Measurements from ENCODE around the gene UBE2F. TPM values are rescaled to one million over a fixed set of nuclear protein-coding genes. Genes with fewer than 3 reads are reported as not detected.
A peak's percentile ranks its signal among the peaks of the same experiment; 100 is the strongest.

UBE2F gene
- total RNA-seq, 1 donor from 2014 or later = 51.4 TPM

- H3K4me1 ChIP-seq = peaks cover 8% of the 10 kb centered on the region
- TF ChIP-seq, protein P1, sequence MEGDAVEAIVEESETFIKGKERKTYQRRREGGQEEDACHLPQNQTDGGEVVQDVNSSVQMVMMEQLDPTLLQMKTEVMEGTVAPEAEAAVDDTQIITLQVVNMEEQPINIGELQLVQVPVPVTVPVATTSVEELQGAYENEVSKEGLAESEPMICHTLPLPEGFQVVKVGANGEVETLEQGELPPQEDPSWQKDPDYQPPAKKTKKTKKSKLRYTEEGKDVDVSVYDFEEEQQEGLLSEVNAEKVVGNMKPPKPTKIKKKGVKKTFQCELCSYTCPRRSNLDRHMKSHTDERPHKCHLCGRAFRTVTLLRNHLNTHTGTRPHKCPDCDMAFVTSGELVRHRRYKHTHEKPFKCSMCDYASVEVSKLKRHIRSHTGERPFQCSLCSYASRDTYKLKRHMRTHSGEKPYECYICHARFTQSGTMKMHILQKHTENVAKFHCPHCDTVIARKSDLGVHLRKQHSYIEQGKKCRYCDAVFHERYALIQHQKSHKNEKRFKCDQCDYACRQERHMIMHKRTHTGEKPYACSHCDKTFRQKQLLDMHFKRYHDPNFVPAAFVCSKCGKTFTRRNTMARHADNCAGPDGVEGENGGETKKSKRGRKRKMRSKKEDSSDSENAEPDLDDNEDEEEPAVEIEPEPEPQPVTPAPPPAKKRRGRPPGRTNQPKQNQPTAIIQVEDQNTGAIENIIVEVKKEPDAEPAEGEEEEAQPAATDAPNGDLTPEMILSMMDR (IDR thresholded peaks at IDR 0.05) = no peak
- peaks cover 18% of the 10 kb centered on the region for H3K36me3 ChIP-seq
- H3K27ac ChIP-seq = no peak overlapping the region
- H3K4me3 ChIP-seq = no peak overlapping the region
- no peaks in the 10 kb centered on the region for H3K27me3 ChIP-seq
- no peaks in the 10 kb centered on the region for H3K9me3 ChIP-seq
- intact Hi-C loops (cut with DNase I) = no loop called here
- DNase-seq = peak; percentile 69
- ATAC-seq = peak; percentile 47
These were observed 29.3 kb downstream of the UBE2F start for GRCh38 chr2:237996021-237996593.

DNA sequence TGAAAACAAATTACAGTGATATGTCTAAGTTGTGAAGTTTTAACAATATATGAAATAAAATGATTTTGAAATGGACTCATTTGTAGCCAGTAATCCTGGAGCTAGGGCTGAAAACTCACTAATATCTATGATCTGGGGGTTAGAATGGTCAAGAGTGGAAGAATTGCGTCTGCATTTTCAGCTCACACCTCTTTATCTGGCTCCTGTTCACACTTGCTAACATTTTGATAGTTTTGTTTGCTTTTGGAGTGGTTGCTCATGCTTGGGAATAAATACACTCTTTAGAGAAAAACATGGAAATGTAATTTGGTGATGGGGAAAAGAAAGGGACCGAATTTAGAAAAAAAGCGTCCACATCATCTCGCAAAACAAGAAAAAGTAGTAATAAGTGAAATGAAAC is 30.7 kb downstream of the UBE2F start:
- no peak for ATAC-seq
- TF ChIP-seq, protein P1 (IDR thresholded peaks at IDR 0.05) = no peak
- no peak overlapping the region for H3K4me3 ChIP-seq
- no peak overlapping the region for H3K27ac ChIP-seq
- H3K4me1 ChIP-seq = peaks cover 8% of the 10 kb centered on the region
- H3K36me3 ChIP-seq = peaks cover 11% of the 10 kb centered on the region
- intact Hi-C loops (cut with DNase I) = no loop called here
- no peaks in the 10 kb centered on the region for H3K9me3 ChIP-seq
- no peak for DNase-seq
- no peaks in the 10 kb centered on the region for H3K27me3 ChIP-seq

DNA sequence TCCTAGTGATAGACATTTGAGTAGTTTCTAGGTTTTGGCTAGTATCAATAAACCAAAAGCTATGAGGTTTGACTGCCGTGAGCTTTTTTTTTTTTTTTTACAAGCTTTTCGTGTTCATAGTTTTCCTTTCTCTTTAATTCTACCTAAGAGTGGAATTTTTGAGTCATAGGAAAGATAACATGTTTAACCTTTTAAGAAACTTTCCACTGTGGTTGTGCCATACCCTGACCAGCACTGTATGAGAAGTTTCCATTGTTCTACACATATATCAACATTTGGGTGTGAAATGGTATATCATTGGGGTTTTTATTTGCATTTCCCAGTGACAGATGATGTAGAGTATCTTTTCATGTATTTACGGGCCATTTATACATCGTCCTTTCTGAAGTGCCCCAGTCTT is 31.7 kb downstream of the UBE2F start:
- no peaks in the 10 kb centered on the region for H3K9me3 ChIP-seq
- peaks cover 8% of the 10 kb centered on the region for H3K4me1 ChIP-seq
- no peak overlapping the region for H3K27ac ChIP-seq
- no peak for ATAC-seq
- H3K27me3 ChIP-seq = no peaks in the 10 kb centered on the region
- peaks cover 15% of the 10 kb centered on the region for H3K36me3 ChIP-seq
- DNase-seq = no peak
- intact Hi-C loops (cut with DNase I) = no loop called here
- no peak overlapping the region for H3K4me3 ChIP-seq
- TF ChIP-seq, protein P1 (IDR thresholded peaks at IDR 0.05) = no peak

GRCh38 chr2:238003234-238004031 is 36.6 kb downstream of the UBE2F start:
- intact Hi-C loops (cut with DNase I) = no loop called here

GRCh38 chr2:238004077-238004830 is 37.4 kb downstream of the UBE2F start:
- H3K27ac ChIP-seq = no peak overlapping the region
- H3K27me3 ChIP-seq = no peaks in the 10 kb centered on the region
- TF ChIP-seq, protein P1 (IDR thresholded peaks at IDR 0.05) = no peak

More at GRCh38 chr2:238003234-238004031, 36.6 kb downstream of the UBE2F start:
- H3K27me3 ChIP-seq = no peaks in the 10 kb centered on the region
- no peak overlapping the region for H3K27ac ChIP-seq
- H3K4me3 ChIP-seq = no peak overlapping the region
- TF ChIP-seq, protein P1 (IDR thresholded peaks at IDR 0.05) = no peak
- no peaks in the 10 kb centered on the region for H3K4me1 ChIP-seq
- DNase-seq (no peak), ATAC-seq (no peak)
- H3K36me3 ChIP-seq = peaks cover 10% of the 10 kb centered on the region
- H3K9me3 ChIP-seq = no peaks in the 10 kb centered on the region

More at GRCh38 chr2:238004077-238004830, 37.4 kb downstream of the UBE2F start:
- intact Hi-C loops (cut with DNase I) = no loop called here
- peaks cover 10% of the 10 kb centered on the region for H3K36me3 ChIP-seq
- no peak overlapping the region for H3K4me3 ChIP-seq
- ATAC-seq = no peak
- DNase-seq = no peak
- H3K4me1 ChIP-seq = no peaks in the 10 kb centered on the region
- H3K9me3 ChIP-seq = no peaks in the 10 kb centered on the region

Measured in upper lobe of right lung (tissue), 1 donor.